Measurements from ENCODE around the gene C5orf34. TPM values are rescaled to one million over a fixed set of nuclear protein-coding genes. Genes with fewer than 3 reads are reported as not detected.

Gene C5orf34
- total and polyA plus RNA-seq, 2 donors (not counting 3 experiments of a cell fraction or from before 2014, with no cell fraction given), result 2.1 to 6.5 TPM

DNA sequence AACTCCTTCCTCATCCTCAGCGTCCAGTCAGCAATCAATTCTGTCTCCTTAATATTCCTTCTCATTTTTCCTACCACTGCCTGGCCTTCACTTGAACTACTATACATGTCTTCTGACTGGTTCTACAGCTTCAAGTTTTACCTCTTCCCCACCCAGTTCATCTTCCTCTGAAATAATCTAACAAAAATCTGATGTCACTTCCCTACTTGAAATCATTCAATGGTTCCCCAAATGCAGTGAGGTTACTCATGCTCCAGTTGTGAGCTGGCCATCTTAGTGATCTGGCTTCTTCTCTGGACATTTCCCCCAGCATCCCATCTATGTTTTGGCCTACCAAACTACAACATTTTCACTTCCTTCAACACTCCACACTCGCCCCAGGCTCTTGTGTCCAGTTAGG lies 16.4 kb downstream of the C5orf34 start:
- no peak overlapping the region for H3K4me2 ChIP-seq (ENCODE audit: insufficient read depth, low read length)
- no peak for FAIRE-seq
- H4K20me1 ChIP-seq (replicated peaks; ENCODE audit: control insufficient read depth, extremely low read depth, insufficient read depth, low read length), result no peaks in the 10 kb centered on the region
- no peak overlapping the region for H3K9ac ChIP-seq (replicated peaks; ENCODE audit: extremely low read depth, insufficient read depth, low read length)
- no peak for DNase-seq (ENCODE audit: low read depth, low spot score)
- no peak overlapping the region for H3K4me3 ChIP-seq (replicated peaks in 1 of 3; ENCODE audit: insufficient read depth in 1 of 3, low read depth in 1 of 3, low read length in 3 of 3)
- no peaks in the 10 kb centered on the region for H3K4me1 ChIP-seq (ENCODE audit: control insufficient read depth, extremely low read depth, insufficient read depth, low read length)
- TF ChIP-seq POLR2A (IDR thresholded peaks at IDR 0.05; ENCODE audit: low read depth, low read length) (no peak), GATA2 (IDR thresholded peaks at IDR 0.05; ENCODE audit: insufficient read depth, insufficient read length, low read depth, low read length) (no peak), POLR2AphosphoS5 (IDR thresholded peaks at IDR 0.05; ENCODE audit: insufficient read depth, low read depth, low read length) (no peak)
- no peaks in the 10 kb centered on the region for H3K9me1 ChIP-seq (replicated peaks; ENCODE audit: control insufficient read depth, extremely low read depth, insufficient read depth, low read length)
- ChIA-PET POLR2A (no interaction called here), CTCF (interaction anchor here (0.9 to 1.7 kb wide), 2 partner anchors 13 to 15 kb away, joined by 4 to 6 read pairs; partner anchors contain the start of gene TMEM267)
- BruUV-seq (replicated peaks), result no TSS peak
- H2AFZ ChIP-seq (ENCODE audit: low read depth, low read length), result no peak overlapping the region
- no peaks in the 10 kb centered on the region for H3K9me3 ChIP-seq (replicated peaks; ENCODE audit: control insufficient read depth, insufficient read depth, low read length)
- H3K79me2 ChIP-seq (ENCODE audit: control insufficient read depth, insufficient read depth, low read length), result no peaks in the 10 kb centered on the region
- intact Hi-C loops (cut with micrococcal nuclease), result no loop called here
- dilution Hi-C loops (cut with MboI; ENCODE audit: extremely low pct_ligation_motif_present, low sequenced_read_pairs), result no loop called here
- no peaks in the 10 kb centered on the region for H3K36me3 ChIP-seq (ENCODE audit: control insufficient read depth in 2 of 2, extremely low read depth in 1 of 2, insufficient read depth in 2 of 2, low read length in 2 of 2)
- H3K27me3 ChIP-seq (ENCODE audit: control insufficient read depth in 2 of 2, insufficient read depth in 2 of 2, low read length in 2 of 2), result no peaks in the 10 kb centered on the region
- H3K27ac ChIP-seq (ENCODE audit: insufficient read depth, low read depth, low read length), result no peak overlapping the region

DNA sequence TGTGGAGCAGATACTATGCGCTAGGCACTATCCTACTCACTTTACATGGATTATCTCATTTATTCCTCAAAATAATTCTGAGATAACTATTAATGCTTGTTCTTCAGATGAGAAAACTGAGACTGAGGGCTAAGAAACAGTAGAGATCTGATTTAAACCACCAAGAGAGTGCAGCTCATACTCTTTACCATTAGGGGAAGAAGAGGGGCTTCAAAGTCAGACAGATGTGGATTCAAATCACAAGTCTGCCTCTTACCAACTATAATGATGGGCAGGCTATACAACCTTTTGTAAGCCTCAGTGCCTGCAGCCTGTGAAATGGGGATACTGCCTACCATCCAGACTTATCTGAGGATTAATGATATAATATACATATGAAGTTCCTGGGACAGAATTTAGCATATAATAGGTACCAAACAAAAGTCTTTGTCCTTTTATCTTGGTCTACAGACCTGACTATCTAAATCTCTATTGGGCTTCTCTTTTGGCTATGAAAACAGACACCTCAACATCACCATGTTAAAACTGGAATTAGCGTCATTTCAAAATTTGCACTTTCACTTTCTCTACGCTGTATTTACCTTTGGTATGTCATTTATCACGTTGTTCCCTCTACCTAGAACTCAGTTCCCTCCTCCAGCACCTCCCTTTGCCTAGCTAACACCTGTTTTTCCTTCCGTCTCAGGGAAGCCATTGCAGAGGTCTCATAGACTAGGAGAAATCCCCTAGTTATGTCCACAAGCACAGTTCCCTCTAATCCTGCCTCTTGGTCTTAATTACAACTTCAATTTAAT lies 17.4 kb downstream of the C5orf34 start:
- TF ChIP-seq, protein P1, sequence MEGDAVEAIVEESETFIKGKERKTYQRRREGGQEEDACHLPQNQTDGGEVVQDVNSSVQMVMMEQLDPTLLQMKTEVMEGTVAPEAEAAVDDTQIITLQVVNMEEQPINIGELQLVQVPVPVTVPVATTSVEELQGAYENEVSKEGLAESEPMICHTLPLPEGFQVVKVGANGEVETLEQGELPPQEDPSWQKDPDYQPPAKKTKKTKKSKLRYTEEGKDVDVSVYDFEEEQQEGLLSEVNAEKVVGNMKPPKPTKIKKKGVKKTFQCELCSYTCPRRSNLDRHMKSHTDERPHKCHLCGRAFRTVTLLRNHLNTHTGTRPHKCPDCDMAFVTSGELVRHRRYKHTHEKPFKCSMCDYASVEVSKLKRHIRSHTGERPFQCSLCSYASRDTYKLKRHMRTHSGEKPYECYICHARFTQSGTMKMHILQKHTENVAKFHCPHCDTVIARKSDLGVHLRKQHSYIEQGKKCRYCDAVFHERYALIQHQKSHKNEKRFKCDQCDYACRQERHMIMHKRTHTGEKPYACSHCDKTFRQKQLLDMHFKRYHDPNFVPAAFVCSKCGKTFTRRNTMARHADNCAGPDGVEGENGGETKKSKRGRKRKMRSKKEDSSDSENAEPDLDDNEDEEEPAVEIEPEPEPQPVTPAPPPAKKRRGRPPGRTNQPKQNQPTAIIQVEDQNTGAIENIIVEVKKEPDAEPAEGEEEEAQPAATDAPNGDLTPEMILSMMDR (IDR thresholded peaks at IDR 0.05; ENCODE audit: extremely low read depth in 1 of 2, insufficient read depth in 1 of 2, low read depth in 1 of 2, low read length in 2 of 2), result no peak
- TF ChIP-seq JUN (IDR thresholded peaks at IDR 0.05; ENCODE audit: borderline replicate concordance, insufficient read depth, insufficient read length, low read depth), result no peak
- TF ChIP-seq FOS (IDR thresholded peaks at IDR 0.05; ENCODE audit: borderline replicate concordance, insufficient read depth, low read length), result no peak
- TF ChIP-seq, protein P2, sequence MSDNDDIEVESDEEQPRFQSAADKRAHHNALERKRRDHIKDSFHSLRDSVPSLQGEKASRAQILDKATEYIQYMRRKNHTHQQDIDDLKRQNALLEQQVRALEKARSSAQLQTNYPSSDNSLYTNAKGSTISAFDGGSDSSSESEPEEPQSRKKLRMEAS (IDR thresholded peaks at IDR 0.05; ENCODE audit: insufficient read depth, insufficient read length), result no peak
- no peak for TF ChIP-seq POLR2AphosphoS5 (IDR thresholded peaks at IDR 0.05; ENCODE audit: insufficient read depth, low read depth, low read length)
- TF ChIP-seq EZH2 (IDR thresholded peaks at IDR 0.05; ENCODE audit: borderline replicate concordance, low read depth, low read length, severe bottlenecking), result no peak
- no peak for TF ChIP-seq POLR2A (IDR thresholded peaks at IDR 0.05; ENCODE audit: low read depth, low read length)
- TF ChIP-seq MYC (IDR thresholded peaks at IDR 0.05; ENCODE audit: low read depth, low read length), result no peak
- no peak for TF ChIP-seq GATA2 (IDR thresholded peaks at IDR 0.05; ENCODE audit: insufficient read depth, insufficient read length, low read depth, low read length)
- Histone ChIP-seq H3K27ac (ENCODE audit: insufficient read depth, low read depth, low read length) (no peak overlapping the region), H3K4me3 (replicated peaks in 1 of 3; ENCODE audit: insufficient read depth in 1 of 3, low read depth in 1 of 3, low read length in 3 of 3) (no peak overlapping the region), H3K27me3 (ENCODE audit: control insufficient read depth in 2 of 2, insufficient read depth in 2 of 2, low read length in 2 of 2) (no peaks in the 10 kb centered on the region), H3K4me1 (ENCODE audit: control insufficient read depth, extremely low read depth, insufficient read depth, low read length) (no peaks in the 10 kb centered on the region), H3K36me3 (ENCODE audit: control insufficient read depth in 2 of 2, extremely low read depth in 1 of 2, insufficient read depth in 2 of 2, low read length in 2 of 2) (no peaks in the 10 kb centered on the region), H3K9ac (replicated peaks; ENCODE audit: extremely low read depth, insufficient read depth, low read length) (no peak overlapping the region), H4K20me1 (replicated peaks; ENCODE audit: control insufficient read depth, extremely low read depth, insufficient read depth, low read length) (no peaks in the 10 kb centered on the region), H3K9me1 (replicated peaks; ENCODE audit: control insufficient read depth, extremely low read depth, insufficient read depth, low read length) (no peaks in the 10 kb centered on the region), H3K4me2 (ENCODE audit: insufficient read depth, low read length) (no peak overlapping the region), H3K9me3 (replicated peaks; ENCODE audit: control insufficient read depth, insufficient read depth, low read length) (no peaks in the 10 kb centered on the region), H2AFZ (ENCODE audit: low read depth, low read length) (no peak overlapping the region), H3K79me2 (ENCODE audit: control insufficient read depth, insufficient read depth, low read length) (no peaks in the 10 kb centered on the region)
- BruUV-seq (replicated peaks), result no TSS peak
- ChIA-PET POLR2A (no interaction called here), CTCF (interaction anchor here (0.7 to 1.2 kb wide), 3 partner anchors 11 to 17 kb away, joined by 3 read pairs; partner anchors contain the start of gene C5orf34)
- intact Hi-C loops (cut with micrococcal nuclease), result no loop called here
- FAIRE-seq, result no peak
- dilution Hi-C loops (cut with MboI; ENCODE audit: extremely low pct_ligation_motif_present, low sequenced_read_pairs), result no loop called here
- no peak for DNase-seq (ENCODE audit: low read depth, low spot score)
